GM18519 (cell line): ENCODE data around the gene PIP5K1A.
"Not testable (repeated sequence)": the region's sequence is repeated elsewhere in the genome, so short reads cannot be mapped to it uniquely, and the experiment has no call there.

Experiments used
- ATAC-seq: cut with Tn5 transposase; IDR thresholded peaks from one replicate; pipeline ENCODE4 v1.9.1; 2021; ENCODE audit warnings: mild to moderate bottlenecking, moderate library complexity; ENCODE audit not compliant: unreplicated experiment, low FRiP score

PIP5K1A gene

DNA sequence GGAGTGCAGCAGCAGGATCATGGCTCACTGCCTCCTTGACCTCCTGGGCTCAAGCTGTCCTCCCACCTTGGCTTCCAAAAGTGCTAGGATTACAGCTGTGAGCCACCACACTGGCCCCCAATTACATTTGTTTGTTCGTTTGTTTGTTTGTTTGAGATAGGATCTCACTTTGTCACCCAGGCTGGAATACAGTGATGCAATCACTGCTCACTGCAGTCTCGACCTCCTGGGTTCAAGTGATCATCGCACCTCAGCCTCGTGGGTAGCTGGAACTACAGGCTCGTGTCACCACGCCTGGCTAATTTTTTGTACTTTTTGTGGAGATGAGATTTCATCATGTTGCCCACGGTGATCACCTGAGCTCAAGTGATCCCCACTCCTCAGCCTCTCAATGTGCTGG is 6.3 kb upstream of the PIP5K1A start:
- no peak for ATAC-seq

DNA sequence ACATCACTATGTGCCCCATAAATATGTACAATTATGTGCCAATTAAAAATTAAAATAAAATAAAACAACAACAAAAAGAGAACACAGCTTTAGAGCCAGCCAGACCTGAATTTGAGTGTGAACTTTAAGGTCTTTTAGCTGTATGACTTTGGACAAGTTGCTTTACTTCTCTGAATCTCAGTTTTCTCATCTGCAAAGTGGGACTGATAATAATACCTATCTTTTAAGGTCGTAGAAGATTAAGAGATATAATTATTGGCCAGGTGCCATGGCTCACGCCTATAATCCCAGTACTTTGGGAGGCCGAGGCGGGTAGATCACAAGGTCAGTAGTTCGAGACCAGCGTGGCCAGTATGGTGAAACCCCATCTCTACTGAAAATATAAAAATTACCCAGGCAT is 5.0 kb upstream of the PIP5K1A start:
- ATAC-seq: no peak

DNA sequence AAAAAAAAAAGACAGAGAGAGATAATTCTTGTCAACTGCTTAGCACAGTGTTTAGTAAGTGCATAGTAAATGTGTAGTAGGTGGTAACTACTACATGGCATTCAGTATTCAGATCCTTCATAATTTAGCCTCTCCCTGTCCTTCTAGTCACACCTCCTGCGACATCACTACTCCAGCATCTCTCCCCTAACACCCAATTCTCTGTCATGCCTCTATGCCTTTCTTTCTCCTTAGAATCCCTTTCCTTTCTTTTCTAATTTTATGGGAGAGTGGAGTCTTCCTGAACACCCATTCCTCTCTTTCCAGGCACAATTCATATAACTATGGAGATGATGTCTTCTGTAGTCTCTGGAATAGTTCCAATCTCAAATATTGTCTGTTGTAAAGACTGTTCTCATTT is 4.5 kb upstream of the PIP5K1A start:
- no peak for ATAC-seq

- ATAC-seq: not testable (repeated sequence)
Observed at GRCh38 chr1:151194894-151195594, 3.3 kb upstream of the PIP5K1A start.

- ATAC-seq: no peak
Observed at GRCh38 chr1:151196292-151196800, 2.0 kb upstream of the PIP5K1A start.

DNA sequence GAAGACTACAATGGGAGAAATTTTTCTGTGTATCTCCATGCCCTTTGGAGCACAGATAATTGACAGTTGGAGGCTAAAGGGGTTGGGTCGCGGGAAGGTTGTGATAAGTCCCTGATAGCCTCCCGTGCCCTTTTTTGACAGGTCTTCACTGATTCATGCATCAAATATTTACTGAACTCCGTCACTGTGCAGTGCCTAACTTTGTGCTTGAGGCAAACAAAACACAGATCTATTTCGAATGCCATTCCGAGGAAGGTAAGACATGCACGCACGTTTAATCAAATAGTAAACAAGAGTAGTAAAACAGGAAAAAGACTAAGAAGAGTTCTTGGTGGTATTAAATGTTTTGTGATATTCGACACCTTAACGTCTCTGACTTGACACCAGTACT is 494 bp upstream of the PIP5K1A start:
- no peak for ATAC-seq

DNA sequence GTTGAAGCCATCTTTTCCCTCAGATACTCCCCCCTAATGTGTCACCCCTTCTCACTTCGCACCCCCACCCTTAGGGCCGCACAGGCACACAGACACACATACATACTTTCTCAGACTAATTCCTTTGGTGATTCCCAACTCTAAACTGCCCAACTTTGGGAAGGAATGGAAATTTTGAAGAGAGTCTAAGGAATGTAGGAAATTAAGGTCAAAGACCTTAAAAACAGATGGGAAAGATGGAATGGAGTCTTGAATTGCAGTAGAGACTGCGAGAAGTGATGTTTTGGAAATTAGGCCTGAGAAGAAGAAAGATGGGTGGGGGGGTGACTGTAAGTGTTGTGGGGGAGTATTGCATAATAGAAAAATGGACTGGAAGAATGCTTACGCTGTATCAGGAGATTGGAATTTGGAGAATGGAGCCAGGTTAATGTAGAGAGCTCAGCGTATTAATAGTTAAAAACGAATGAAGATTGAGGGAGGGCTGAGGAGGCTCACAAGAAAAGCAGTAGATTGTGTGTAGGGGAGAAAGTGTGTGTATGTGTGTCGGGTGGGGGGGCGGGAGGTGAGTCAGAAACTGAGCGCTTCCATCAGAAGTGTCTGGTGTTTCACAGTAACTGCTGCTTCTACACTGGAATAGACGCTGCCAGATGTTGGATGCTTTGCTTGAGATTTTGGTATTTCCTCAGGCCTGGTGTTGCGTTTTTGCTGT is 1.7 kb downstream of the PIP5K1A start:
- no peak for ATAC-seq

GRCh38 chr1:151205381-151205965 is 7.1 kb downstream of the PIP5K1A start:
- ATAC-seq: not testable (repeated sequence)

DNA sequence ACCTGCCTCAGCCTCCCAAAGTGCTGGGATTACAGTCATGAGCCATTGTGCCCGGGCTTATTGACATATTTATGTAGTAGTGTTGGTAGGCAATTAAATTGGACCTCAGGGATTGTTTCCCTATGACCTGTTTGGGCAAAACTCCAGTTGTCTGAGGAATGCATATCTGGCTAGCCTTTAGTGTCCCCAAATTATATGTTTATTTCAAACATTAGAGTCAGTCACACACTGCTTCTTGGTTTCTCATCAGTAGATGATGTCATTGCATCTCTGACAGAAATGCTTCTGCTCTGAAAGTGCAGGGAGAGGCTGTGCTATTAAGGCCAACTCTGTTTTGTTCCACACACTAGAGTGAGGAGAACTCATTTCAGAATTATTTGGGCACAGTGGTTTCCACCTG is 12.5 kb downstream of the PIP5K1A start:
- no peak for ATAC-seq

DNA sequence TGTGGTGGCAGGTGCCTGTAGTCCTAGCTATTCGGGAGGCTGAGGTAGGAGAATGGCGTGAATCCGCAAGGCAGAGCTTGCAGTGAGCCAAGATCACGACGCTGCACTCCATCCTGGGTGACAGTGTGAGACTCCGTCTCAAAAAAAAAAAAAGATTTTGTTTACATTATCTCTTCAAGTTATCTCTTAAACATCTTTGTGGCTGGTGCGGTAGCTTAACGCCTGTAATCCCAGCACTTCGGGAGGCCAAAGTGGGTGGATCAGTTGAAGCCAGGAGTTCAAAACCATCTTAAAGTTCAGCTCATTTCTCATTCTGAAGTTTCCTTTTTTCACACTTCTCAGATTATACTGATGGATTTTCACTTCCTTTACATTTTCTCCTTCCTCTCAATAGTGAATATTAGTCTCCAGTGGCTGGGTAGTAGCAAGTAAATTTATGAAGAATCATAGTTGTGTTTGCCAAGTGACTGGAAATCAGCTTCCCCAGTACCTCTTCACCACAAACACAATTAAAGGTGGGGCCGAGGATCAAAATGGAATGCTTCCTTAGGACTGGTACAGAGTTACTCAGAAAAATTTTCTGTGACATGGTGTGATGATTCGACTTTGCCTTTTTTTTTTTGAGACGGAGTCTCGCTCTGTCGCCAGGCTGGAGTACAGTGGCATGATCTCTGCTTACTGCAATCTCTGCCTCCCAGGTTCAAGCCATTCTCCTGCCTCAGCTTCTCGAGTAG is 13.8 kb downstream of the PIP5K1A start:
- ATAC-seq: no peak

DNA sequence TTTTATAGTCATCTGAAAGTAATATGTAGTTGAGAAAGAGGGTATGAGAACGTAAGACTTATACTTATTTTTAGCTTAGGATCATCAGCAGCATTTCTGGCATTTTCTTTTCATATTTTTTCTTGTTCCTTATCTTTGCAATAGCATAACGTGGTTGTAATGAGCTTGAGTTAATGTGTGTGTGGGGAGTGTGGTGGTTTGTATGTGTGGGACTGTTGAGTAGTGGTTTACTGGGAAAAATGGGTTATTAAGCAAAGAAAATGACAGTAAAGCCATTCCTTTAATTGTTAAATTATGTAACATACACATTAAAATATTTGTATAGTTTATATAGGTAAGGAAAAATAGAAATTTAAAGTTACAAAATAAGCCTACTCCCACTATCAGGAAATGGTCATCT is 15.2 kb downstream of the PIP5K1A start:
- no peak for ATAC-seq

DNA sequence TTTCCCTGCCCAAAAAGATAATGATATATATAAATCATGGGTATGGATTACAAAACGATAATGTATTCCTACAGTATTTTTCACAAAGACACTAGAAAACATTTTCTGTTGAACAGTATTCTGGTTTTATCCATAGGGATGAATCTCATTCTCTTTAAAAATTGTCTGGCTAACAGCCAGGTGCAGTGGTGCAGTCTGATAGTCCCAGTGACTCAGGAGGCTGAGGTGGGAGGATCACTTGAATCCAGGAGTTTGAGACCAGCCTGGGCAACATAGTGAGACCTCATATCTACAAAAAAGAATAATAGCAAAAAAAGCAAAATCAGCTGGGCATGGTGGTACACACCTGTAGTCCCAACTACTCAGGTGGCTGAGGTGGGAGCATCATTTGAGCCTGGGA is 23.3 kb downstream of the PIP5K1A start:
- no peak for ATAC-seq

GRCh38 chr1:151222130-151222529 is 23.8 kb downstream of the PIP5K1A start:
- no peak for ATAC-seq

- no peak for ATAC-seq
Observed at GRCh38 chr1:151235235-151235634, 36.9 kb downstream of the PIP5K1A start.

GRCh38 chr1:151237678-151238466 is 39.5 kb downstream of the PIP5K1A start:
- no peak for ATAC-seq

DNA sequence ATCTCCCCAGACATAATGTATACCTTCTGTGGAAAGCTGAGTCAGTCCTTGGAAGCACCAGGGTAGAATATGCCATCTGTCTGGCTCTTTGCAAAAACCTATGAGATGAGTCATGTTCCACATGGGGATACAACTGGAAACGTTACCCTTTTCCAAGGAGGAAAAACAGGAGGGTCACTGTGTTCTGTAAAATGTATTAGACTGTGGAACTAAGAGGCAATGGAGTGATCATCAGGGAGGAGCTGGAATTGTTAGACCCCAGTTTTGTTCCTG is 40.1 kb downstream of the PIP5K1A start:
- no peak for ATAC-seq

GRCh38 chr1:151242442-151242841 is 44.1 kb downstream of the PIP5K1A start:
- ATAC-seq: no peak

GRCh38 chr1:151243683-151244216 is 45.4 kb downstream of the PIP5K1A start:
- no peak for ATAC-seq

- ATAC-seq: no peak
Observed at GRCh38 chr1:151246786-151247185, 48.4 kb downstream of the PIP5K1A start.
